Lower leg skin (tissue), 3 donors: Measurements from ENCODE around the gene PMM2.

Source experiments
- POLR2A ChIP-seq, 2 donors: fragments of 450-650 bp; IDR thresholded peaks; one replicate each; pipeline ENCODE4 v1.6.1; 2016 to 2017; ENCODE audit warnings: antibody characterized with exemption in 2 of 2, mild to moderate bottlenecking in 1 of 2, moderate library complexity in 1 of 2
- TF ChIP-seq, protein P1 (sequence below), 3 donors: fragments of 450-650 bp; IDR thresholded peaks; one replicate each; pipeline ENCODE4 v1.5.1; 2016; ENCODE audit warnings: antibody characterized with exemption in 3 of 3, mild to moderate bottlenecking in 3 of 3, moderate library complexity in 2 of 3

DNA sequence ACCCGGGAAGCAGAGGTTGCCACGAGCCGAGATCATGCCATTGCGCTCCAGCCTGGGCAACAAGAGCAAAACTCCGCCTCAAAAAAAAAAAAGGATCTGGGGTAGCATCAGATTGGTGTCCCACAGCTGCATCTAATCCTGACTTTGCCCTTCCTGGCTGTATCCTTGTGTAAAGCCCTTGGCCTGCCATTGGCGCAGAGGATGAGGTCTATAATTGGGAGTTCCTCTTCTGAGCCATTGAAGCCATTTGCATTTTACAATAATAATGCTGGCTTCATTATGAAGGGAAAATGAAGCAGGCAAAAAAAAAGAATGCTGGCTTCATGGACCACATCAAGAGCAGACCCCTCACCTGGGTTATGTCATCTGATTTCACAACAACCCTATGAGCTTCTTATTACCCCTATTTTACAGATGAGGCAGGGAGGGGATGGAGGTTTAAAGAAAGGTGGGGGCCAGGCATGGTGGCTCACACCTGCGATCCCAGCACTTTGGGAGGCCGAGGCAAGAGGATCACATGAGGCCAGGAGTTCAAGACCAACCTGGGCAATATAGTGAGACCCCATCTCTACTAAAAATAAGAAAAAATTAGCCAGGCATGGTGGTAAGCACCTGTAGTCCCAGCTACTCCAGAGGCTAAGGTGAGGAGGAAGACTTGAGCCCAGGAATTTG lies 83.3 kb downstream of the PMM2 start:
- TF ChIP-seq, protein P1, sequence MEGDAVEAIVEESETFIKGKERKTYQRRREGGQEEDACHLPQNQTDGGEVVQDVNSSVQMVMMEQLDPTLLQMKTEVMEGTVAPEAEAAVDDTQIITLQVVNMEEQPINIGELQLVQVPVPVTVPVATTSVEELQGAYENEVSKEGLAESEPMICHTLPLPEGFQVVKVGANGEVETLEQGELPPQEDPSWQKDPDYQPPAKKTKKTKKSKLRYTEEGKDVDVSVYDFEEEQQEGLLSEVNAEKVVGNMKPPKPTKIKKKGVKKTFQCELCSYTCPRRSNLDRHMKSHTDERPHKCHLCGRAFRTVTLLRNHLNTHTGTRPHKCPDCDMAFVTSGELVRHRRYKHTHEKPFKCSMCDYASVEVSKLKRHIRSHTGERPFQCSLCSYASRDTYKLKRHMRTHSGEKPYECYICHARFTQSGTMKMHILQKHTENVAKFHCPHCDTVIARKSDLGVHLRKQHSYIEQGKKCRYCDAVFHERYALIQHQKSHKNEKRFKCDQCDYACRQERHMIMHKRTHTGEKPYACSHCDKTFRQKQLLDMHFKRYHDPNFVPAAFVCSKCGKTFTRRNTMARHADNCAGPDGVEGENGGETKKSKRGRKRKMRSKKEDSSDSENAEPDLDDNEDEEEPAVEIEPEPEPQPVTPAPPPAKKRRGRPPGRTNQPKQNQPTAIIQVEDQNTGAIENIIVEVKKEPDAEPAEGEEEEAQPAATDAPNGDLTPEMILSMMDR (IDR thresholded peaks at IDR 0.05), result no peak
- no peak for TF ChIP-seq POLR2A (IDR thresholded peaks at IDR 0.05)
